ENCODE results near the gene GTPBP1. TPM values are rescaled to one million over a fixed set of nuclear protein-coding genes. Genes with fewer than 3 reads are reported as not detected.

GTPBP1 gene
- total and polyA plus RNA-seq, 12 donors: 13.5 to 53.2 (median 33.8) TPM

- H3K9me3 ChIP-seq: no peaks in the 10 kb centered on the region
- no peak for DNase-seq
- no peak overlapping the region for H3K27ac ChIP-seq
Measured at GRCh38 chr22:38720350-38720749, 14.6 kb downstream of the GTPBP1 start.

DNA sequence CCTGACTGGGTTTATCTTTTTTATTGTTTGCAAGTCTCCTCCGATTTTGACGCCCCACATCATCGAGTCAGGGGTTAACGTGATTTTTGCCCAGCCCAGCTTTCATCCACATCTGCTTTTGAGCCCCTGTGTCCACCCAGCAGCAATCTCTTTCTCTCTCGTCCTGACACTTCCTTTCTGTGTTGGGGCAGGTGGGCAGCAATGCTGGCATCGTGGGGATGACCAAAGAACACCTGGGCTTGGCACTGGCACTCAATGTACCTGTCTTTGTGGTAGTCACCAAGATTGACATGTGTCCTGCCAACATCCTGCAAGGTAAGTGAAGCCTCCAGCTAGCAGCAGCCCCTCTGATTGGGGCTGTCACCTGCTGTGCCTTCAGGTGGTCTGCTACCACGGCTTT is 15.8 kb downstream of the GTPBP1 start:
- H3K27me3 ChIP-seq: no peaks in the 10 kb centered on the region
- DNase-seq (no peak), ATAC-seq (no peak)
- no peak overlapping the region for H3K27ac ChIP-seq
- 87 to 88% methylated on average over 7 of the region's 7 CpGs for WGBS, 2 donors
- TF ChIP-seq, protein P1, sequence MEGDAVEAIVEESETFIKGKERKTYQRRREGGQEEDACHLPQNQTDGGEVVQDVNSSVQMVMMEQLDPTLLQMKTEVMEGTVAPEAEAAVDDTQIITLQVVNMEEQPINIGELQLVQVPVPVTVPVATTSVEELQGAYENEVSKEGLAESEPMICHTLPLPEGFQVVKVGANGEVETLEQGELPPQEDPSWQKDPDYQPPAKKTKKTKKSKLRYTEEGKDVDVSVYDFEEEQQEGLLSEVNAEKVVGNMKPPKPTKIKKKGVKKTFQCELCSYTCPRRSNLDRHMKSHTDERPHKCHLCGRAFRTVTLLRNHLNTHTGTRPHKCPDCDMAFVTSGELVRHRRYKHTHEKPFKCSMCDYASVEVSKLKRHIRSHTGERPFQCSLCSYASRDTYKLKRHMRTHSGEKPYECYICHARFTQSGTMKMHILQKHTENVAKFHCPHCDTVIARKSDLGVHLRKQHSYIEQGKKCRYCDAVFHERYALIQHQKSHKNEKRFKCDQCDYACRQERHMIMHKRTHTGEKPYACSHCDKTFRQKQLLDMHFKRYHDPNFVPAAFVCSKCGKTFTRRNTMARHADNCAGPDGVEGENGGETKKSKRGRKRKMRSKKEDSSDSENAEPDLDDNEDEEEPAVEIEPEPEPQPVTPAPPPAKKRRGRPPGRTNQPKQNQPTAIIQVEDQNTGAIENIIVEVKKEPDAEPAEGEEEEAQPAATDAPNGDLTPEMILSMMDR (IDR thresholded peaks at IDR 0.05): no peak
- intact Hi-C loops (cut with DNase I): no loop called here
- peaks cover 0 to 100% (median 60%) of the 10 kb centered on the region in 9 donors for H3K36me3 ChIP-seq
- H3K9me3 ChIP-seq: no peaks in the 10 kb centered on the region
- H3K4me1 ChIP-seq: peaks cover 0 to 13% (median 5%) of the 10 kb centered on the region in 9 donors
- no peak overlapping the region for H3K4me3 ChIP-seq

More at GRCh38 chr22:38720350-38720749, 14.6 kb downstream of the GTPBP1 start:
- Histone ChIP-seq H3K27me3 (no peaks in the 10 kb centered on the region), H3K4me1 (peaks cover 0 to 16% (median 6%) of the 10 kb centered on the region in 9 donors), H3K4me3 (no peak overlapping the region), H3K36me3 (peaks cover 0 to 100% (median 55%) of the 10 kb centered on the region in 9 donors)
- ATAC-seq: no peak
- WGBS, 2 donors: 93% methylated on average over 3 of the region's 3 CpGs
- intact Hi-C loops (cut with DNase I): no loop called here
- TF ChIP-seq, protein P1 (IDR thresholded peaks at IDR 0.05): no peak

DNA sequence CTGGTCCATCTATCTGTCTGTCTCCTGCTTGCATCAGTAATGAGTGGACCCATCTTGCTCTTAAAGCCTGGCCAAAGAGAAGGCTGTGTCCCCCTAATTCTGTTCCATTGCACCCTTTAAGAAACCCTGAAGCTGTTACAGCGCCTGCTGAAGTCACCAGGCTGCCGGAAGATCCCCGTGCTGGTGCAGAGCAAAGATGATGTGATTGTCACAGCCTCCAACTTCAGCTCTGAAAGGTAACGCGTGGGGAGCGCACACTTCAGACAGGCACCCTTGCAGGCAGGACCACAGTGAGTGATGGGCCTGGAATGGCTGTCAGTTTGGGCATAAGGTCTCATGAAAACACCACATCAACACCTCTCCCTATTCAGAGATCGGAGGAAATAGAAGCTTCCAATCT is 18.4 kb downstream of the GTPBP1 start:
- no peak overlapping the region for H3K27ac ChIP-seq
- H3K9me3 ChIP-seq: no peaks in the 10 kb centered on the region
- peaks cover 0 to 11% (median 0%) of the 10 kb centered on the region in 9 donors for H3K4me1 ChIP-seq
- intact Hi-C loops (cut with DNase I): no loop called here
- DNase-seq (no peak), ATAC-seq (no peak)
- 98% methylated on average over 7 of the region's 7 CpGs for WGBS, 2 donors
- H3K4me3 ChIP-seq: no peak overlapping the region
- TF ChIP-seq, protein P1 (IDR thresholded peaks at IDR 0.05): no peak
- no peaks in the 10 kb centered on the region for H3K27me3 ChIP-seq
- peaks cover 0 to 100% (median 74%) of the 10 kb centered on the region in 9 donors for H3K36me3 ChIP-seq

DNA sequence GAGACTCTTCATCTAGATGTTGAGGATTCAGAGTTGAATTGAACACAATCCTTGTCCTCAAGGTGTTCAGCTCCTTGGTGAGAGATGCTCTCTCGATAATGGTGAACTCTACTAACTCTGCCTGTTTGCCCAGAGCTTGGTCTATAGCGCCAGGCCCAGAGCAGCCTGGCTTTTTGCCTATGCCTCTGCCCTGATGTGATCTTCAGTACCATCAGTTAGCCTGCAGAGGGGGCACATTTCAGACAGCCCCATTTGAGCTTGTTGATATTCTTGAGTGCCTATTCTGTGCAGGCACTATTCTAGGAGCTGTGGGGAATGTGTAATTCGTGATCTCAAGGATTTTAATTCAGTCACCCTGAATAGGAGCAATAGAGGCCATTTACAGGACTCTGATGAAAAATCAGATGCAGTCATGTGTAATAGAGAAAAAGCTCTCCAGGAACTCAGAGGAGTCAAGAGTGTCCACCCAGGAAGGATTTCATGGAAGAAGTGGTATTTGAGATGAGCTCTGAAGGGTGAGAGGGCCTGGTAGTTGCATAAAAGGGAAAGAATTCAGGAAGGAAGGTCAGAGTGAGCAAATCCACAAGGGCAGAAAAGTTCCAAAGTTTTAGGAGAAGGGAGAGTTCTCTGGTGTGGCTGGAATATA is 19.3 kb downstream of the GTPBP1 start:
- Histone ChIP-seq H3K9me3 (no peaks in the 10 kb centered on the region), H3K4me1 (peaks cover 0 to 11% (median 0%) of the 10 kb centered on the region in 9 donors), H3K36me3 (peaks cover under 1 to 100% (median 83%) of the 10 kb centered on the region in 9 donors), H3K4me3 (no peak overlapping the region), H3K27ac (no peak overlapping the region), H3K27me3 (no peaks in the 10 kb centered on the region)
- ATAC-seq (peak in 1 of 8 donors; percentile 8), DNase-seq (no peak)
- intact Hi-C loops (cut with DNase I): no loop called here
- TF ChIP-seq, protein P1 (IDR thresholded peaks at IDR 0.05): peak in 8 of 9 donors; percentile 6 to 51 (median 40)
- 64 to 74% methylated on average over 3 of the region's 3 CpGs for WGBS, 2 donors
